Measurements from ENCODE around the gene RPL18. TPM values are rescaled to one million over a fixed set of nuclear protein-coding genes. Genes with fewer than 3 reads are reported as not detected.

The RPL18 gene
- total RNA-seq, 2 donors from 2014 or later: 2,478 to 2,506 TPM

DNA sequence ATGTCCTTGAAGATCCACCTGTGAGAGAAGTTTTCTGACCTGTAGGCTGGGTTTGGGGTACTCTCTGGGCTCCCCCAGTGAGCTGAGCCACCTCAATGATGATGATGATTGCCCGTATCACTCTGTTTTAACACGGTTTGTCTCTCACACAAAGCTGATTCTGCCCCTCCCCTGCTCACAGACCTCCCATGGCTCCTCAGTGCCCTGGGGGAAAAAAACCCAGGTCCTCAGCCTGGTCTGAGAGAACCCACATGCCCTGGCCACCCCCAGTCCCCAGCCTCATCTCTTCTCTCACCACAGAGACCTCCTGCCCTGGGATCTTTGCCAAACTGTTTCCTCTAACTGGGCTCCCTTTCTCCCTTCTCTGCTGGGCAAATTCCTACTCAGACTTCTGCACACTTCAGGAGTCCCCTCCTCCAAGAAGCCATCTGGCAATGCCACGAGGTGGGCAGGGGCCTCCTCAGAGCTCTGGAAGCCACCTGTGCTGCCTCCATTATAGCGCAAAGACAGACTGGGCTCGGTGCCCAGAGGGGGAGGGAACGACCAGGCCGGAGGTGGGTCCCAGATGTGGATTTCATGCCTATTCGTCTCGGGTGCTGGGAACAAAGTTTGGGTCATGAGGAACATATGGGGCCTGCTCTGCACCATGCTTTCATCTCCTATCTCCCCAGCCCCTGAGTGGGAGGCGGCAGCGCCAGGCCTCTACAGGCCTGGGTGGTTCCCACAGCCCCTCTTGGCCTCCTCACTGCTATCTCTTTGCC, 35.5 kb upstream of the RPL18 start:
- H3K27ac Mint-ChIP-seq: no peak overlapping the region

DNA sequence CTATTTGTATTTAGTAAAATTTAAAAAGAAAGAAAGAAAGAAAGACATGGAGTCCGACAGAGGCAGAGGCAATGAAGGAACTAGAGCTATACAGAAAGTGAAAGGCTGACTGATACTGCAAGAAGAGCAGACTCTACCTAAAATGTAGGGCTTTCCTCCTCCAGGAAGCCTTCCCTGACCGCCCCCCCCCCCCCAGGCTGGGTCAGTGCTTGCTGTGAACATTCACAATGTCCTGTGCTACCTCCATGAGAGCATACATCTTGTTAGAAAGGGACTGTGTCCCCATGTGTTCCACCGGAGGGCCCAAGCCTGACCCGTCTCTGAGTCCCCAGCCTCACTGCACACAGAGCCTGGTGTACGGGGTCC, 32.7 kb upstream of the RPL18 start:
- Mint-ChIP-seq H3K36me3 (ENCODE audit: low read depth) (no peaks in the 10 kb centered on the region), H3K4me3 (no peak overlapping the region), H3K27ac (peak overlapping the region; percentile 53), H3K27me3 (no peaks in the 10 kb centered on the region), H3K4me1 (peaks cover 22% of the 10 kb centered on the region)
- DNase-seq: no peak
- ATAC-seq: no peak
- H3K9me3 ChIP-seq (ENCODE audit: control insufficient read depth, low read length, poor library complexity, severe bottlenecking): no peaks in the 10 kb centered on the region

More for the DNA sequence above, 35.5 kb upstream of the RPL18 start:
- H3K4me1 Mint-ChIP-seq: peaks cover 16% of the 10 kb centered on the region
- DNase-seq: no peak
- no peaks in the 10 kb centered on the region for H3K36me3 Mint-ChIP-seq (ENCODE audit: low read depth)
- no peaks in the 10 kb centered on the region for H3K27me3 Mint-ChIP-seq
- H3K9me3 ChIP-seq (ENCODE audit: control insufficient read depth, low read length, poor library complexity, severe bottlenecking): no peaks in the 10 kb centered on the region
- ATAC-seq: no peak
- no peak overlapping the region for H3K4me3 Mint-ChIP-seq

DNA sequence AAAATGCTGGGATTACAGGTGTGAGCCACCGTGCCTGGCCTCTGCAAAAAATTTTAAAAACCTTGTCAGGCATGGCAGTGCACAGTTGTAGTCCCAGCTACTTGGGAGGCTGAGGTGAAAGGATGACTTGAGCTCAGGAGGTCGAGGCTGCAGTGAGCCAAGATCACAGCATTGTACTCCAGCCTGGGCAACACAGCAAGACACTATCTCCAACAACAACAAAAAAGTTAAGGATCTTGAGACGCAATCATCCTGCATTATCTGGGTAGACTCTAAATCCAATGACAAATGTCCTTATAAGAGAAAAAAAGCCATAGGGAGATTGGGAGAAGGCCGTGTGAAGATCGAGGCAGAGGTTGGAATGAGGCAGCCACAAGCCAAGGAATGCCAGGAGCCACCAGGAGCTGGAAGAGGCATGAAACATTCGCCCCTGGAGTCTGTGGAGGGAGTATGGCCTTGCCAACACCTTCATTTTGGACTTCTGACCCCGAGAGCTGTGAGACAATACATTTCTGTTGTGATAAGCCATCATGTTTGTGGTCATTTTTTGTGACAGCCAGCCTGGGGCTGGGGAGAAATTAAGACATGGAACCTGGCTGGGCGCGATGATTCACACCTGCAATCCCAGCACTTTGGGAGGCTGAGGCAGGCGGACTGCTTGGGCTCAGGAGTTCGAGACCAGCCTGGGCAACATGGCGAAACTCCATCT, 32.1 kb upstream of the RPL18 start:
- no peak for DNase-seq
- H3K36me3 Mint-ChIP-seq (ENCODE audit: low read depth): no peaks in the 10 kb centered on the region
- H3K27me3 Mint-ChIP-seq: no peaks in the 10 kb centered on the region
- no peak for ATAC-seq
- H3K27ac Mint-ChIP-seq: peak overlapping the region; percentile 53
- H3K4me1 Mint-ChIP-seq: peaks cover 24% of the 10 kb centered on the region
- H3K4me3 Mint-ChIP-seq: no peak overlapping the region
- H3K9me3 ChIP-seq (ENCODE audit: control insufficient read depth, low read length, poor library complexity, severe bottlenecking): no peaks in the 10 kb centered on the region

DNA sequence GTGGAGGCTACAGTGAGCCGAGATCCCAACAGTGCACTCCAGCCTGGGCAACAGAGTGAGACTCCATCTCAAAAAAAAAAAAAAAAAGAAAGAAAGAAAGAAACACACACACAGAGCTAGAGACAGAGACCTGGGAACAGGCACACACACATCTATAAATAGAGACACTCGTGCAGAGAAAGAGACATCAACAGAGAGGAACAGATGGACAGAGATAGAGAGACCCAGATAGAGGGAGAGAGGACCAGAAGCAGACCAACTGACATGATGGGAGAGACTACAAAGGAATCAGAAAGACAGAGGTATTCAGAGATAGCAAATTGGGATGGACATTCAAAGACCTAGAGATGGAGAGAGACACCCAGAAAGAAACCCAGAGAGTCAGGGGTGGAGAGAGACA, 29.2 kb upstream of the RPL18 start:
- no peak for DNase-seq
- peaks cover 31% of the 10 kb centered on the region for H3K4me1 Mint-ChIP-seq

DNA sequence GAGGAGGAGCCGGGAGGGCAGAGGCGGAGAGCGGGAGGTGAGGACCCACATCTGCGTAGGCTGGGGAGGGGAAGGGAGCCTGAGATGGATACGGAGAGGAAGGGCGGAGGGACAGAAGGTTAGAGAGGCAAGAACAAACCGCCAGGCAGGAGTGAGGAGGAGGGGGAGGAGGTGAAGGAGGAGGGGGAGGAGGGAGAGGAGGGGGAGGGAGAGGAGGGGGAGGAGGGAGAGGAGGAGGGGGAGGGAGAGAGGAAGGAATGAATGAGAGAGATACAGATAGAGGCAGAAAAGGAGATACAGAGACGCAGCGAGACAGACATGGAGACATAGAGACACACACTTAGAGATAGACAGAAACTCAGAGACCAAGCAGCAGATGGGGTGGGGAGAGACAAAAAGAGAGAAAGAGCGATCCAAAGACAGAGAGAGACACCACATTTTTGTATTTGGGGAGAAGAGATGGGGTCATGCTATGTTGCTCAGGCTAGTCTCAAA, 27.8 kb upstream of the RPL18 start:
- ATAC-seq (no peak), DNase-seq (no peak)
- Mint-ChIP-seq H3K27ac (peak overlapping the region; percentile 95), H3K4me1 (peaks cover 33% of the 10 kb centered on the region), H3K27me3 (no peaks in the 10 kb centered on the region), H3K4me3 (peak overlapping the region; percentile 98), H3K36me3 (ENCODE audit: low read depth) (no peaks in the 10 kb centered on the region)
- H3K9me3 ChIP-seq (ENCODE audit: control insufficient read depth, low read length, poor library complexity, severe bottlenecking): no peaks in the 10 kb centered on the region

More for the DNA sequence above, 29.2 kb upstream of the RPL18 start:
- peak overlapping the region; percentile 68 for H3K4me3 Mint-ChIP-seq
- ATAC-seq: no peak
- H3K9me3 ChIP-seq (ENCODE audit: control insufficient read depth, low read length, poor library complexity, severe bottlenecking): no peaks in the 10 kb centered on the region
- H3K27ac Mint-ChIP-seq: peak overlapping the region; percentile 95
- H3K36me3 Mint-ChIP-seq (ENCODE audit: low read depth): no peaks in the 10 kb centered on the region
- no peaks in the 10 kb centered on the region for H3K27me3 Mint-ChIP-seq

DNA sequence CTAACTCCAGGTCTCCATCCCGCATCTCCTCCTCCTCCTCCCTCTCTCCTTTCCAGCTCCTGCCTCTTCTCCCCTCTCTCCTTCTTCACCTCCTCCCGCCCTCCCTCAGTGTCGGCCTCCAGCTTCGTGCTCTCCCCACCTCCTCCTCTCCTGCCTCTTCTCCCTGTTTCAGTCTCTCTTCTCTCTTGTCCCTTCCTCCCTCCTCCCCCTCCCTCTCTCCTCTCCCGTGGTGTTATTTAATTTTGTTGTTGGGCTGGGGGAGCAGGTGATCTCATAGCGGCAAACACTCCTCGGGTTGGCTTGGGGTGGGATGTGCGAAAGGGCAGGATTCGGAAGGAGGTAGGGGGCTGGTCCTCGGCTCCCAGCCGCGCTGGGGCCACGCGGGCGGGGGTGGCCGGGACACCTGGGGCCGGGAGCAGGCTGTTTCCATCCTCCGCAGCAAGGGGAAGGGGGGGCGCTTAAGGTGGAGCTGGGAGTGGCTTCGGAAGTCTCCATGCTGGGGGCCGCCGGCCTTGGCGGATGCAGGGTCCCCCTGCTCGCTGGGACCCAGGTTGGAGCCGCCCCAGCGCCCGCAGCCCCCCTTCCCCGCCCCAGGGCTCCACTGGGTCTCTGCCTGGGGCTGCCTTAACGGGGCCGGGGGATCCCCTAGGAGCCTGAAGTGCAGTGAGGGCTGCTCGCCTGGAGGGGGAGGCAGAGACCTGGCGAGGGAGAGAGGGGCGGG, 27.2 kb upstream of the RPL18 start, which contains the start of gene CA11:
Gene CA11, minus strand, starts transcription at position 187 of the 721 bp plus-strand sequence. CDS start 555 bp downstream, outside the sequence.
- peak; percentile 86 for ATAC-seq
- no peaks in the 10 kb centered on the region for H3K36me3 Mint-ChIP-seq (ENCODE audit: low read depth)
- H3K4me3 Mint-ChIP-seq: peak within 1 kb of the TSS; percentile 98
- peak; percentile 86 to 95 (median 89) for DNase-seq
- no peaks in the 10 kb centered on the region for H3K27me3 Mint-ChIP-seq
- H3K27ac Mint-ChIP-seq: peak within 1 kb of the TSS; percentile 95
- no peaks in the 10 kb centered on the region for H3K9me3 ChIP-seq (ENCODE audit: control insufficient read depth, low read length, poor library complexity, severe bottlenecking)
- H3K4me1 Mint-ChIP-seq: peaks cover 33% of the 10 kb centered on the region

DNA sequence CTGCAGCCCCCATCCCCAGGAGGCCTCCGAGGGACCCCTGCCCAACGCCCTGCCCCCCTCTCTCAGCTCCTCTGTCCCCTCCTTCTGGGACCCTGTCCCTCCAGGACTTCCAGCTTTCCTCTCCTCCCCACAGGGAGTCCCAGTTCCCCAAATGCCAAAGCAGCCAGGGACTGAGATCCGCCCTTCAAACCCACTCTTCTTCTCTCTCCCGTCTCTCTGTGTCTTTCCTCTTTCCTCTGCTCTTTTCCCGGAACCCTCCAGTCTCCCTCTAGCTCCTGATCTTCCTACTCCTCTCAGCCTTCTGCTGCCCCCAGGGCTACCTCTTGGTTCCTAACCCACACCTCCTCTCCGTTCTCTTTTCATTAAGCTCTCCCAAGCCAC, 26.6 kb upstream of the RPL18 start:
- Mint-ChIP-seq H3K36me3 (ENCODE audit: low read depth) (no peaks in the 10 kb centered on the region), H3K4me3 (peak overlapping the region; percentile 98), H3K27ac (peak overlapping the region; percentile 95), H3K27me3 (no peaks in the 10 kb centered on the region), H3K4me1 (peaks cover 31% of the 10 kb centered on the region)
- DNase-seq: no peak
- H3K9me3 ChIP-seq (ENCODE audit: control insufficient read depth, low read length, poor library complexity, severe bottlenecking): no peaks in the 10 kb centered on the region
- no peak for ATAC-seq

DNA sequence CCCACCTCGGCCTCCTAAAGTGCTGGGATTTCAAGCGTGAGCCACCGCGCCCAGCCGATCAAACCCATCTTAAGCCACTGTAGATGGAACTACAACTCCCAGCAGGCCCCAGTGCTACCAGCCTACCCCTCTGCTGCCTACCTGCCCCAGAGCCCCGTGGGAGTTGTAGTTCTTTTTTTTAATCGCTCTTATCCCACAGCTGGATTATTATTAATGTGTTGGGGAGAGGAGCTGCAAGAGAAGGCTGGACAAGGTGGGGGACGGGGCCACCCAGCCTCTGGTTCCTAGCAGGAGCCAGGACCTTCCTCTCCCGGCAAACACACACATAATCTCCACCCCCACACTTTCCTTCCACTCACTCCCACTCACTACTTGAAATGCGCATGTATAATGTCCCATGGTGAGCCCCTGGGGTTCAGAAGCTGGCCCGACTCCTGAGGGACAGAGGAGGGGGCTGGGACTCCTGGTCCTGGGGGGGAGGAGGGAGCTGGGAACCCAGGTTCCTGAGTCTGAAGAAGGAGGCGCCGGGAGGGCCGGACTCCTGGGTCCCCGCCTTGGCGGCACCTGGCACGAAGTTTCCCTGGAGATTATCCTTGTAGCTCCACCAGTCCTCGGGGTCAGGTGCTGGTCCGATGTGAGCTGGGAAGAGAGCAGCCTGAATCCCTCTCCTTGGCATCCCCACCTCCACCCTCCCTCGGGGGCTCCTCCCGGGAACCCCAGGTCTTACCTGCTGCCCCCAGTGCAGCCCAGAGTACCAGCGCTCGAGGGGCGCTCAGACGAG, 26.1 kb upstream of the RPL18 start:
- ATAC-seq: peak; percentile 70
- peak overlapping the region; percentile 98 for H3K4me3 Mint-ChIP-seq
- peaks cover 32% of the 10 kb centered on the region for H3K4me1 Mint-ChIP-seq
- H3K27me3 Mint-ChIP-seq: no peaks in the 10 kb centered on the region
- DNase-seq: peak; percentile 51 to 62 (median 58)
- H3K36me3 Mint-ChIP-seq (ENCODE audit: low read depth): no peaks in the 10 kb centered on the region
- peak overlapping the region; percentile 95 for H3K27ac Mint-ChIP-seq
- H3K9me3 ChIP-seq (ENCODE audit: control insufficient read depth, low read length, poor library complexity, severe bottlenecking): no peaks in the 10 kb centered on the region

DNA sequence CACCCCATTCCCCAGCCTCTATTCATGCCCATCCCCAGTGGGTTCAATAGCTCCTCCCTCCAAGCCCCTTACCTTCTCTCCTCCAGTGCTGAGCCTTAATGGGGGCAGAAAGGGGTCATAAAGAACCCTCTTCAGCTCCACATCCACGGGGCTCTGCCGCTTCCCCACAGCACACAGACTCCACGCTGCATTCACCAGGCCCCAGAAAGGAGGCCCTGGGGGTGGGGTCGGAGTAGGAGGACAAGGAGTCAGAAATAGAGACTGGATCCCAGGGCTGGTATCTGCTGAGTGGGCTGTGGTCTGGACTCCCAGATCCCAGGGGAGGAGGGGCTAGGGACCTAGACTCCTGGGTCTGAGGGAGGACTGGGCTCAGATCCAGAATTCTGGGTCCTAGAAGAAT, 25.4 kb upstream of the RPL18 start:
- DNase-seq (no peak), ATAC-seq (no peak)
- H3K27ac Mint-ChIP-seq: peak overlapping the region; percentile 95
- H3K9me3 ChIP-seq (ENCODE audit: control insufficient read depth, low read length, poor library complexity, severe bottlenecking): no peaks in the 10 kb centered on the region
- peaks cover 32% of the 10 kb centered on the region for H3K4me1 Mint-ChIP-seq
- no peaks in the 10 kb centered on the region for H3K36me3 Mint-ChIP-seq (ENCODE audit: low read depth)
- H3K27me3 Mint-ChIP-seq: no peaks in the 10 kb centered on the region
- H3K4me3 Mint-ChIP-seq: peak overlapping the region; percentile 98

DNA sequence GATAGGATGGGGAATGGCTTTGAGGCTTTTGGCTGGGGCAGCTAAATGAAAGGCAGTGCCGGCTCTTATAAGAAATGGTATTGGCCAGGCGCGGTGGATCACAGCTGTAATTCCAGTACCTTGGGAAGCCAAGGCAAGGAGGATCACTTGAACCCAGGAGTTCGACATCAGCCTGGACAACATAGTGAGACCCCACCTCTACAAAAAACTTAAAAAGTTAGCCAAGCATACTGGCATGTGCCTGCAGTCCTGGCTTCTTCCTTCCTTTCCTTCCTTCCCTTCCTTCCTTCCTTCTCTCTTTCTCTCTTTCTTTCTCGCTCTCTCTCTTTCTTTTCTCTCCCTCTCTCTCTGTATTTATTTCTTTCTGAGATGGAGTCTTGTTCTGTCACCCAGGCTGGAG, 23.9 kb upstream of the RPL18 start:
- DNase-seq (no peak), ATAC-seq (no peak)
- Mint-ChIP-seq H3K4me3 (no peak overlapping the region), H3K4me1 (peaks cover 39% of the 10 kb centered on the region), H3K36me3 (ENCODE audit: low read depth) (no peaks in the 10 kb centered on the region), H3K27me3 (no peaks in the 10 kb centered on the region), H3K27ac (peak overlapping the region; percentile 41)
- H3K9me3 ChIP-seq (ENCODE audit: control insufficient read depth, low read length, poor library complexity, severe bottlenecking): no peaks in the 10 kb centered on the region

DNA sequence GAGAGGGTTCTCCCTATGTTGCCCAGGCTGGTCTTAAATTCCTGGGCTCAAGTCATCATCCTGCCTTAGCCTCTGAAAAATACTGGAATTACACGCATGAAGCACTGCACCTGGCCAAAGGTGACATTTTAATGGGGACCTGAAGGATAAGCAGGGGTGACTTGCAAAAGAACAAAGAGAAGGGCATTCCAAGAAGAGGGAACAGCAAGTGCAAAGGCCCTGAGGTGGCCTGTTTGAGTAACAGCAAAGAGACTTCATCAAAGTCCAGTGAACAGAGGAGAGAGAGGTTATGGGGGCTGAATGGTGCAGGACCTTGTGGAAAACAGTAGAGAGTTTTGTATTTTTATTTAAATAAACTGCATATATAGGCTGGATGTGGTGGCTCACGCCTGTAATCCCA, 22.9 kb upstream of the RPL18 start:
- Mint-ChIP-seq H3K36me3 (ENCODE audit: low read depth) (no peaks in the 10 kb centered on the region), H3K27me3 (no peaks in the 10 kb centered on the region), H3K4me3 (no peak overlapping the region), H3K27ac (no peak overlapping the region), H3K4me1 (peaks cover 41% of the 10 kb centered on the region)
- no peaks in the 10 kb centered on the region for H3K9me3 ChIP-seq (ENCODE audit: control insufficient read depth, low read length, poor library complexity, severe bottlenecking)
- no peak for ATAC-seq
- no peak for DNase-seq

DNA sequence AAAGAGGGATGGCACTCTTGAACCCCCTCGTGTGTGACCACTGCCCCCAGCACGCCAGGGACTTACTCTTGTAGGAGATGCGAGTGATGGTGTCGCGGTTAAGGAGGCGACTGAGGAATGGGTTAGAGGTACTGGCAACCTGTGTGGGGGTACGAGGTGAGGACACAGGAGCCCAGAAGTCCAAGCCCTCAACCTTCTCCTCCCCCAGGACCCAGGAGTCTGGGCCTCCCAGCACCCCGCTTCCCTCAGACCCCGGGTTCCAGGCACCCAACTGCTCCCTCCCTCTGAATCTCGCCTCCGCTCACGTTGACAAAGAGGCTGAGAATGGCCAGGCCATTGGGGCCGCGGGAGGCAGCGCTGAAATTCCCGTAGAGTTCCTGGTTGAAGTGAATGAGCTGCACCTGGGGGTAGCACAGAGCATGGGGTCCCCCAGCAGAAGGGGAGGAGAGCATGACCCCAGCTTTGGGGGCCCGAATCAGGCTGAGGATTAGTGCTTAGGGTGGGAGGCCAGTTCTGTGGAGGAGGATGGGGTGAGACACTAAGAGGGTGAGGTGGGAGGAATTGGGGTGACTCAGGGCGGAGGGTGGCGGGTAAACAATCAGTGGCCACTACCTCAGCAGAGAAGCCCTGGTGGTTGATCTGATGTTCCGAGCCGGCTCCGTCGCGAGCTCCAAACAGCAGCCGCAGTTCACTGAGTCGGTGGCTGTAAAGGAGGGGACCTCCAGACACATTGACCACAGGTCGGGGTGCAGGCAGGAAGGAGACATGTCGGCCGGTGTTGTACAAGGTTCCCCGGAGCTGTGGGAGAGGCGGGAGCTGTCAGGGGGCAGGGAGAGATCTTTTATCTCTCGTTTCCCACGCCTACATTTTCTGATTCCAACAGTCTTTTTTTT, 20.8 kb upstream of the RPL18 start:
- Mint-ChIP-seq H3K27ac (peak overlapping the region; percentile 97), H3K4me3 (peak overlapping the region; percentile 52), H3K27me3 (no peaks in the 10 kb centered on the region), H3K36me3 (ENCODE audit: low read depth) (peaks cover 3% of the 10 kb centered on the region), H3K4me1 (peaks cover 33% of the 10 kb centered on the region)
- ATAC-seq: no peak
- H3K9me3 ChIP-seq (ENCODE audit: control insufficient read depth, low read length, poor library complexity, severe bottlenecking): no peaks in the 10 kb centered on the region
- no peak for DNase-seq
